Testis (tissue), 3 donors: ENCODE measurements around the gene CELF2. TPM values are rescaled to one million over a fixed set of nuclear protein-coding genes. Genes with fewer than 3 reads are reported as not detected.

Source experiments
- DNase-seq: peaks from one replicate; pipeline ENCODE4 v3.0.0-alpha.2; 2019
- H3K27ac ChIP-seq, 2 donors: fragments of 200-600 bp; sonication (generic); one replicate each; pipeline ENCODE4 v1.5.1; 2019
- H3K27me3 ChIP-seq: fragments of 200-600 bp; sonication (generic); one replicate; pipeline ENCODE4 v1.5.1; 2019
- H3K36me3 ChIP-seq: fragments of 200-600 bp; sonication (generic); one replicate; pipeline ENCODE4 v1.5.1; 2017; ENCODE audit warnings: low read depth; ENCODE audit errors: missing control alignments
- H3K4me1 ChIP-seq: fragments of 200-600 bp; sonication (generic); one replicate; pipeline ENCODE4 v1.5.1; 2019
- H3K4me3 ChIP-seq, 2 donors: fragments of 200-600 bp; sonication (generic); one replicate each; pipeline ENCODE4 v1.5.1; 2017 to 2019
- H3K9me3 ChIP-seq: fragments of 200-600 bp; sonication (generic); one replicate; pipeline ENCODE4 v1.5.1; 2017
- CTCF ChIP-seq, 3 experiments: fragments of 450-650 bp in 2 of 3; fragments of 200-600 bp in 1 of 3; sonication (generic) in 1 of 3; IDR thresholded peaks; one replicate each; pipeline ENCODE4 v1.5.1; 2016 to 2019; ENCODE audit warnings: antibody characterized with exemption in 3 of 3, mild to moderate bottlenecking in 2 of 3, moderate library complexity in 1 of 3
- POLR2A ChIP-seq: fragments of 450-650 bp; IDR thresholded peaks from one replicate; pipeline ENCODE4 v1.6.1; 2017; ENCODE audit warnings: antibody characterized with exemption, mild to moderate bottlenecking, moderate library complexity
- WGBS, 2 donors: methylation state at CpG; one replicate each; pipeline ENCODE4 v1.1.5; 2018; 5-methylcytosine and 5-hydroxymethylcytosine counted together
- intact Hi-C: fragments of 100-400 bp; cut with DNase I; formaldehyde crosslinking; loops from one replicate; pipeline ENCODE4 v1.15.1; 2023; ENCODE audit warnings: low total_unique reads
- polyA plus RNA-seq: library from polyadenylated mRNA; stranded (reverse); fragments of 350-450 nt; fragmentation: Illumina TruSeq; extraction: RNeasy Lipid Tissue Mini Kit (QIAGEN cat#74804); gene quantifications from one replicate; pipeline ENCODE4 v1.2.3, GENCODE V29; 2014; ENCODE audit warnings: low read depth, low replicate concordance; ENCODE audit not compliant: insufficient read depth
- total RNA-seq, 2 donors: library from RNA; depleted of rRNA; stranded (reverse); fragments of >200 nt; gene quantifications; one replicate each; pipeline ENCODE4 v1.2.3, GENCODE V29; 2016

Gene CELF2
- total and polyA plus RNA-seq, 3 donors from 2014 or later = 17.5 to 41.6 (median 27.8) TPM

GRCh38 chr10:11351801-11352200, 334.1 kb downstream of the CELF2 start:
- Histone ChIP-seq H3K4me3 (no peak overlapping the region), H3K4me1 (peaks cover 12% of the 10 kb centered on the region), H3K9me3 (no peaks in the 10 kb centered on the region), H3K27me3 (no peaks in the 10 kb centered on the region), H3K27ac (no peak overlapping the region), H3K36me3 (no peaks in the 10 kb centered on the region)
- DNase-seq = no peak
- TF ChIP-seq POLR2A (no peak), CTCF (IDR thresholded peaks at IDR 0.05) (no peak)
- intact Hi-C loops = no loop called here
- 90 to 95% methylated on average over 6 to 9 of the region's 9 CpGs for WGBS, 2 donors

- intact Hi-C loops = no loop called here
- Histone ChIP-seq H3K4me3 (no peak overlapping the region), H3K36me3 (no peaks in the 10 kb centered on the region), H3K27me3 (no peaks in the 10 kb centered on the region), H3K4me1 (peaks cover 12% of the 10 kb centered on the region), H3K27ac (no peak overlapping the region), H3K9me3 (no peaks in the 10 kb centered on the region)
- TF ChIP-seq CTCF (IDR thresholded peaks at IDR 0.05) (no peak), POLR2A (no peak)
- WGBS, 2 donors = 82 to 85% methylated on average over 12 of the region's 12 CpGs
- DNase-seq = no peak
Measured at GRCh38 chr10:11353006-11353896, 335.6 kb downstream of the CELF2 start.

- Histone ChIP-seq H3K27ac (peak overlapping the region in 1 of 2 donors; percentile 0), H3K4me3 (no peak overlapping the region), H3K36me3 (no peaks in the 10 kb centered on the region), H3K27me3 (no peaks in the 10 kb centered on the region), H3K9me3 (no peaks in the 10 kb centered on the region), H3K4me1 (peaks cover 12% of the 10 kb centered on the region)
- intact Hi-C loops = no loop called here
- 89 to 92% methylated on average over 5 of the region's 5 CpGs for WGBS, 2 donors
- no peak for DNase-seq
- no peak for TF ChIP-seq CTCF (IDR thresholded peaks at IDR 0.05)
- TF ChIP-seq POLR2A = no peak
Measured at GRCh38 chr10:11354823-11355222, 337.2 kb downstream of the CELF2 start.

- no peaks in the 10 kb centered on the region for H3K9me3 ChIP-seq
- 51 to 55% methylated on average over 7 of the region's 7 CpGs for WGBS, 2 donors
- H3K27me3 ChIP-seq = no peaks in the 10 kb centered on the region
- H3K36me3 ChIP-seq = no peaks in the 10 kb centered on the region
- peaks cover 12% of the 10 kb centered on the region for H3K4me1 ChIP-seq
- TF ChIP-seq POLR2A (no peak), CTCF (IDR thresholded peaks at IDR 0.05) (no peak)
- H3K4me3 ChIP-seq = no peak overlapping the region
- no peak overlapping the region for H3K27ac ChIP-seq
- intact Hi-C loops = no loop called here
- peak; percentile 53 for DNase-seq
Measured at GRCh38 chr10:11355592-11355991, 337.9 kb downstream of the CELF2 start.

- no peak for DNase-seq
- H3K27me3 ChIP-seq = no peaks in the 10 kb centered on the region
- H3K36me3 ChIP-seq = no peaks in the 10 kb centered on the region
- no peaks in the 10 kb centered on the region for H3K9me3 ChIP-seq
- H3K4me1 ChIP-seq = peaks cover 12% of the 10 kb centered on the region
- H3K27ac ChIP-seq = no peak overlapping the region
- intact Hi-C loops = no loop called here
- 86 to 91% methylated on average over 3 of the region's 3 CpGs for WGBS, 2 donors
- no peak overlapping the region for H3K4me3 ChIP-seq
- no peak for TF ChIP-seq POLR2A
- TF ChIP-seq CTCF (IDR thresholded peaks at IDR 0.05) = no peak
Measured at GRCh38 chr10:11357439-11357838, 339.8 kb downstream of the CELF2 start.
